HUDEP-2 (cell line): ENCODE data around the gene SEMA6B.

Experiments used
- DNase-seq, 76 experiments: peaks; one replicate each; lab custom pipeline; 2025; ENCODE audit not compliant: unreplicated experiment in 76 of 76; lab: John Stamatoyannopoulos, UW

Gene SEMA6B

DNA sequence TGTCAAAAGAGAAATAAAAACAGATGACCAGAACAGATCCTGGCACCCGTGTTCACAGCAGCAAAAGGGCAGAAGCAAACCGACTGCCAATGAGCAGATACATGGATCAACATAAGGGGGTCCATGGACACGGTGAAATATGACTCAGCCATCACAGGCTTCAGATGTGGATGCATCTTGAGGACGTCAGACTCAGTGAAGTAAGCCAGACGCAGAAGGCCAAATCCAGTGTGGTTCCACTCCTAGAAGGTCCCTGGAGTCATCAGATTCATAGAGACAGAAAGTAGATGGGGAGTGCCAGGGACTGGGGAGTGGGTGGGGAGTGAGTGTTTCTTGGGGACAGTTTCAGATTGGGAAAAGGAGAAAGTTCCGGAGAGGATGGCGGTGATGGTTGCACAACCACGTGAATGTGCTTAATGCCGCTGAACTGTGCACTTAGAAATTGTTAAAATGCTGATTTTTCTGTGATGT is 28.8 kb upstream of the SEMA6B start:
- DNase-seq = no peak

GRCh38 chr19:4587527-4587926 is 28.0 kb upstream of the SEMA6B start:
- DNase-seq = no peak

- DNase-seq = no peak
Measured at GRCh38 chr19:4586691-4587090, 27.2 kb upstream of the SEMA6B start.

- no peak for DNase-seq
Measured at GRCh38 chr19:4586245-4586644, 26.8 kb upstream of the SEMA6B start.

DNA sequence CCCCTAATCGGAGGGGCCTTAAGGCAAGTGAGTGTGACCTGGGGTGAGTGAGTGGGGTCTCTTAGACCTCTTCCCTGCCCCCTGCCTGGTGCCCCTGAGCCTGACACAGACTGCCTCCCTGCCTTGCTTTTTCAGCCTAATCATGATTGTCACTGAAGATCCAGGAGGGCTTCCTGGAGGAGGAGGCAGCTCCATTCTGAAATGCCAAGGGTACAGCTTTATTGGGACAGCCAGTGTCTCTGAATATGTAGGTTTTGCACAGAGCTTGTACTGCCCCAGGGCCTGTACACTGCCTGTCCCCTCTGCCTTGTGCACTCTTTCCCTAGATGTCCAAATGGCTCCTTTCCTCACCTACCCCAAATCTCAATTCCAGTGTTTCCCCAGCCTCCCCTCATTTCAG is 26.1 kb upstream of the SEMA6B start:
- DNase-seq = no peak

- DNase-seq = no peak
Measured at GRCh38 chr19:4584670-4585460, 25.4 kb upstream of the SEMA6B start.

DNA sequence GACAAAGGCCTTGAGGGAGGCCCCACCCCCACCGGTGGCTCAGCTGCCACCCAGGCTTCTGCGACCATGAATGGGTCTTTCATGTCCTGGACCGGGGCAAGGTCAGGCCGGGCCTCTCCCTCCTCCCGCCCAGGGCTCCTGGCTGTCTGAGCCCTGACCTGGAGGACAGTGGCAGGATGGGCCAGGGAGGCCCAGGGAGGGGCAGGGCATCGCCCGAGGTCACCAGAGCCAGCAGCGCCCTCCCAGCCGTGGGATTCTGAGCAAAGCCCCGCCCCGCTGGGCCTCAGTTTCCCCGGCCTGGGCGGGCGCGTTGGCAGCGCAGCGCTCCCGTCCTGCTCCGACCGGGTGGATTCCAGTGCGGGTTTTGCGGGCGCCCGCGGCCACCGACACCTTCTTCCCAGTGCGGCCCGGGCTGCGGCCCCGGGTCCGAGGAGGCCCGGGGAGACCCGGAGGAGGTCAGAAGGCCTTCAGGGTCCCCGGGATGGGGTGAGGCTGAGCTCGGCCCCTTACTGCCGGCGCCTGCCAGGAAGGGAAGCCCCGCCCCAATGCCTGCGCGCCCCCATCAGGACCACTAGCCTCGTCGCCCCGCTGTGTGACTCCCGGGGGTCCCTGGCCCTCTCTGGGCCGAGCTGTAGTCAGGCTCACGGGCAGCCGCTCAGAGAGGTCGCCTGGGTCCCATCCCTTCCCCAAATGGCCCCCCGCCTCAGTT is 24.6 kb upstream of the SEMA6B start:
- DNase-seq = peak in 11 of 76 experiments; percentile 10 to 44 (median 20)

- DNase-seq = no peak
Measured at GRCh38 chr19:4582980-4583842, 23.7 kb upstream of the SEMA6B start.

DNA sequence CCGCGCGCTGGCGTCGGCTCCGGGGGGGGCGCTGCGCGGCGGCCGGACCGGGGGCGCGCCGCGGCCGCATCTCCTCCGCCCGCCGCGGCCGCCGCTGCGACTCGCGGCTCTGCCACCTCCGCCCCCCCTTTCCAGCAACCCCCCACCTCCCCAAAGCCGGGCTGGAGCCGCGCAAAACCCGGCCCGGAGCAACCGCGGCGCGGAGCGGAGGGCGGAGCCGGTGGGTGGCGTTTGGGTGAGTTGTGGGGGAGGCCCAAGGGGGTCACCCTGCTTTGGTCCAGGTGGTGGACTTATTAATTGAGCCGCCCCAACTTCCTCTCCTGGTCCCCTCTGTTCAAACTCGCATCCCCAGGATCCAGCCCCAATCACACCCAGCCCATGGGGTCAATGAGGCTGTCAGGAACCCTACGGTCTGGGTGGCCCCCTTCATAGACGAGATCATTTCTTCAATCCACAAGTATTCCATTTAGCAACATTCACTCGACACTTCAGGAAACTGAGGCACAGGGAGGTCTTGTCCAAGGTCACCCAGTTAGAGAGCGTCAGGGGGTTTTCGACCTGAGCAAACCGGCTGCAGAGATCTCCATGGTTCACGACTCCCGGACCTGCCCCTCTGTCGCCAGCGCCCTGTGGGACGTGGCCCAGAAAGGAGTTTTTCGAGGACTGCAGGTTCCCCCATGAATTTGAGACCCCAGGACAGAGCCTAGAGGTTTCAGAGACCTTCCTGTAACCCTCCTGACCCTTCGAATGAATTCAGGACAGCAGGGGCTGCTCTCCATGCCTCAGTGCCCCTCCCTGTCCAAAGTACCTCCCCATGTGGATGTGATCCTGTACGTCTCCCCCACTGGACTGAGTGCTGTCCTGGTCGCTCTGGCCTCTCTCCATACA is 22.4 kb upstream of the SEMA6B start:
- DNase-seq = peak in 6 of 76 experiments; percentile 19 to 43 (median 29)

- no peak for DNase-seq
Measured at GRCh38 chr19:4580961-4581665, 21.6 kb upstream of the SEMA6B start.

- peak in 2 of 76 experiments; percentile 14 to 16 for DNase-seq
Measured at GRCh38 chr19:4580021-4580901, 20.8 kb upstream of the SEMA6B start.

GRCh38 chr19:4579389-4579788 is 19.9 kb upstream of the SEMA6B start:
- no peak for DNase-seq

DNA sequence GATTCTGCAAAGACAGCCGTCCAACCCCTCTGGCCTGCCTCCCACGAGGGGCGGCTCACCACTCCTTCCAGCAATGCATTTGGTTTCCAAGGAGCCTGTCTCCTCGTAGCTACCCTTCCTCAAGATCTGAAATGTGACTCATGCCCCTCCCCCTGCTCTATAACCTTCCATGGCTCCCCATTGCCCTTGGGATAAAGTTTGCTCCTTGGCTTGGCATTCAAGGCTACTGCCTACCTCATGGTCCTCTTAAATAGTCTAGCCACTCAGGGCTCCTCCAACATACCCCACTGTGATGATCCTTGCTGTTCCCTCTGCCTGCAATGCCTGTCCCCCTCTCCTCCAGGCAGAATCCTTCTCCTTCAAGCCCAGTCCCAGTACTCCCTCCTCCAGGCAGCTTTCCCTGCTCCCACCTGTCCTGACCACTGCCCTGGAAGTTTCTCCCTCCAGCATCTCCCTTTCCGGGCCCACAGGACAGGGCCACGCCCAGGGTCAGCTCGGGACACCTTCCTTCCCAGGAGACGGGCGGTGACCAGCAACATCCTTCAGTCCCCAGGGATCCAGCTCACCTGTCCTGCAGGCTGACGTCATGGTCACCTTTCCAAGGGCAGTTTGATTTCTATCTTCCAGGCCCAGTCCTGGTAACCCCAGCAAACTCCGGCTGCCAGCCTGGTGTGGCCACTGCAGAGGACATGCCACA is 19.2 kb upstream of the SEMA6B start:
- no peak for DNase-seq

DNA sequence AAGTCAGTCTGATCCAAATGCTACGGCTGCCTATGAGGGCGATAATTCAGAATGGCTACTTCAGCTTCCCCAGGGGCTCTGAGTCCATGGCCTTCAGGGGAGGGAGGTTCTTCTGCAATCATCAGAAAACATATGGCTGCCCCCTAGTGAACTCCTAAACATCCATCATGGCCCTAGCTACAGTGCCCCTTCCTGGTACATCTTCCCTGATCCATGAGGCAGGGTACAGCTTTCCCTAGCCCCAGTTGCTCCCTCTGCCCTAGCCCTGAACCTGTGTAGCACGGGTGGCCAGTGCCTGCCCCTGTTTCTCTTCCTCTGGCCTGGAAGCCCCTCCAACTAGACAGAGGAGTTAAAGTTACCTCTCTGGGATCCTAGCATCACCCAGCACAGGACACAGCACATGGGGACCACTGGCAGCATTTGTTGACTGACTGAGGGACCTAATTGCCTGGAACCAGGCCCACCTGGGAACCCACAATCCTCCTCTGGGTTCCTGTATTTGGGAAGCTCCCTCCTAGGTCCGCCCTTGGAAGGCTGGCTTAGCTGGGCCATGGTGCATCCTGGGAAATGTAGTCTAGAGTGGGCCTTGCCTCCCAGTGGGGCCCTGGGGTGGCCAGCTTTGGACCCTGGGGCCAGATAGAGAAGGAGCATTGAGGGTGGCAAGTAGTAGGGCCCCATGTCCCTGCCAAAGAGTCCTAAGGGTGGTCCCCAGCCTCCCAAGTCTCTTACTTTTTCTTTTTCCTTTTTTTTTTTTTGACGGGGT is 17.7 kb upstream of the SEMA6B start:
- no peak for DNase-seq

DNA sequence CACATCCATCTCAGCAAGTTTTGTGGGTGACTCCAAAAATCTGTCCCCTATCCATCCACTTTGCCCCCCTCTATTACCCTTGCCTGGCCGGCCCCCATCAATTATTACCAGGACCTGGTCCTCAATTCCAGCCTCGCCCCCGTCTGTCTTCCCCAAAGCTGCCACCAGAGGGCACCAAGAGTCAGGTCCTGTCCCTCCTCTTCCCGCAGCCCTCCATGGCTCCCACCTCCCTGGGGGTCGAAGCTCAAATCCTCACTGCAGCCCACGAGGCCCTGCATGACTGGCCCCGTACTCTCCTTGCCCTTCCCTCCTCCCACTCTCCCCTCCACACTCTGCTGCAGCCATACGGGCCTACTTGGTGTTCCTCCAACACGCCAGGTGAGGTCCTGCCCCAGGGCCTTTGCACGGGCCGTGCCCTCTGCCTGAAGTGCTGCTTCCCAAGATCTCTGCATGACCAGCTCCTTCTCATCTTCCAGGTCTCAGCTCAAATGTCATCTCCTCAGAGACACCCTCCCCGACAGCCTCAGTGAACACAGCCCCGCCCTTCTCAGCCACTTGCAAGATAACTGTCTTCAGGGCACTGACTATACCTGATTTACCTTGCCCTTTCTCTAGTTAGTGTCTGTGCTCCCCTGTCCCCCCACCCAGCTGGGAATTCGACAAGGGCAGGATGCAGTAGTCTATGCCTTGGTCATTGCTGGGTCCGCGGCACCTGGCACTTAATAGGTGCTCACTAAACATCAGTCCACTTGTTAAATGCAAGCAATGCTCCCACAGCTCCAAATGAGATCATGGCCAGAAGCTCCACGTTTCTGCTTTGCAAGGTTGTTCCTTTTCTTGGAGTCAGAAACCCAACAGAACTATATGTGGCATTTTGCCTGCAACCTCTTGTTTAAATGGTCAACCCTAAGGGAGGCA is 16.8 kb upstream of the SEMA6B start:
- DNase-seq = peak in 50 of 76 experiments; percentile 12 to 81 (median 54)
